CD4-positive, alpha-beta T cell (primary cell): ENCODE measurements around the gene HERC6. TPM values are rescaled to one million over a fixed set of nuclear protein-coding genes. Genes with fewer than 3 reads are reported as not detected.
"Not testable (repeated sequence)": the region's sequence is repeated elsewhere in the genome, so short reads cannot be mapped to it uniquely, and the experiment has no call there.

ENCODE experiments used
- ATAC-seq: fragments of 200-7000 bp; cut with Tn5 transposase; one replicate; pipeline ENCODE4 v1.10.0; 2022; ENCODE audit warnings: mild to moderate bottlenecking; ENCODE audit not compliant: poor library complexity
- CTCF ChIA-PET: fragments of 350-600 bp; sonication (Branson Sonifier 250); formaldehyde crosslinking; loops from one replicate; lab custom pipeline; 2021; ENCODE audit warnings: antibody characterized with exemption, inconsistent platforms; lab: Charles Lee
- POLR2A ChIA-PET: fragments of 350-600 bp; sonication (Branson Sonifier 250); formaldehyde crosslinking; loops from one replicate; lab custom pipeline; 2021; ENCODE audit warnings: antibody characterized with exemption, inconsistent platforms; lab: Charles Lee
- DNase-seq, 14 experiments: peaks; one replicate each; pipeline ENCODE4 v3.0.0-alpha.2; 2013 to 2020; ENCODE audit warnings: mixed read lengths in 2 of 14
- H3K27ac ChIP-seq, 2 donors: one replicate each; pipeline versions ENCODE4 v1.5.1 to v1.7.0; 2013; ENCODE audit warnings: low read length in 2 of 2, low read depth in 1 of 2, mild to moderate bottlenecking in 1 of 2
- H3K27me3 ChIP-seq, 2 experiments: 1 replicate in 1 of 2; 2 replicates in 1 of 2; pipeline versions ENCODE4 v1.6.1 to v1.7.0; 2013; ENCODE audit warnings: low read length in 2 of 2, control low read depth in 1 of 2, mild to moderate bottlenecking in 1 of 2, moderate library complexity in 1 of 2; ENCODE audit not compliant: insufficient read depth in 2 of 2, control insufficient read depth in 1 of 2
- H3K36me3 ChIP-seq: one replicate; pipeline ENCODE4 v1.6.1; 2013; ENCODE audit warnings: low read length, control low read depth; ENCODE audit not compliant: insufficient read depth
- H3K4me1 ChIP-seq: one replicate; pipeline ENCODE4 v1.6.1; 2013; ENCODE audit warnings: low read length, control low read depth; ENCODE audit not compliant: insufficient read depth
- H3K4me3 ChIP-seq: one replicate; pipeline ENCODE4 v1.5.1; 2013; ENCODE audit warnings: mild to moderate bottlenecking, low read length, moderate library complexity
- H3K9me3 ChIP-seq, 2 experiments: 1 replicate in 1 of 2; 2 replicates in 1 of 2; pipeline versions ENCODE4 v1.6.1 to v1.7.0; 2013; ENCODE audit warnings: low read length in 2 of 2, mild to moderate bottlenecking in 2 of 2, control low read depth in 1 of 2, moderate library complexity in 1 of 2; ENCODE audit not compliant: control insufficient read depth in 1 of 2, insufficient read depth in 1 of 2
- H3K27ac Mint-ChIP-seq: one replicate; pipeline ENCODE4 v1.8.0; 2020; ENCODE audit warnings: mixed read lengths
- H3K27me3 Mint-ChIP-seq: one replicate; pipeline ENCODE4 v1.8.0; 2021; ENCODE audit warnings: mixed read lengths
- H3K36me3 Mint-ChIP-seq: one replicate; pipeline ENCODE4 v1.8.0; 2021; ENCODE audit warnings: low read depth, mixed read lengths
- H3K4me1 Mint-ChIP-seq: one replicate; pipeline ENCODE4 v1.8.0; 2021; ENCODE audit warnings: low read depth, mixed read lengths
- H3K4me3 Mint-ChIP-seq: one replicate; pipeline ENCODE4 v1.8.0; 2020; ENCODE audit warnings: mild to moderate bottlenecking, mixed read lengths
- H3K9me3 Mint-ChIP-seq: one replicate; pipeline ENCODE4 v1.8.0; 2020; ENCODE audit warnings: mixed read lengths
- intact Hi-C, 2 experiments: fragments of 100-400 bp; cut with DNase I in 1 of 2; cut with micrococcal nuclease in 1 of 2; formaldehyde crosslinking; loops; one replicate each; pipeline versions ENCODE4 v1.15.1 to v1.9.0; 2023 to 2025; cut with DNase I, micrococcal nuclease
- total RNA-seq, 174 experiments: library from RNA in 2 of 174; stranded (reverse) in 2 of 174; gene quantifications; one replicate each; pipeline ENCODE4 v1.2.3 and lab custom pipeline; 2021 to 2026
- TF ChIP-seq, protein P1 (sequence below): fragments of 200-600 bp; IDR thresholded peaks from one replicate; pipeline ENCODE4 v1.8.0; 2022; ENCODE audit warnings: antibody characterized with exemption, mild to moderate bottlenecking

HERC6 gene
- total RNA-seq, 2 experiments from 2014 or later: 9.5 to 10.6 TPM

DNA sequence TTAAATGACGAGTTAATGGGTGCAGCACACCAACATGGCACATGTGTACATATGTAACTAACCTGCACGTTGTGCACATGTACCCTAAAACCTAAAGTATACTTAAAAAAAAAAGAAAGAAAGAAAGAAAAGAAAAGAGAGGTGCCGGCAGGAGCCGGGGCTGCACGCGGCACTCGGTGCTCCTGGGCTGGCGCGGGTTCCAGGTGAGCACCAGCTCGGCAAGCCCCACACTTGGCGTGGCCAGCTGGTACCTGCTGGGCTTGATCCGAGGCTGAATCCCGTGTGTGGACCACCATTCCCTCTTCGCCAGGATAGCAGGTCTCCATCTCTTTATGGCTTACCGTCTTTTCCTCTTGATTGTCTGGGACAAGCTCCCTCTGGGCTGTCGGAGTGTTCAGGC is 17.9 kb upstream of the HERC6 start:
- no peaks in the 10 kb centered on the region for H3K27me3 Mint-ChIP-seq
- intact Hi-C loops: loop anchor here in 1 of 2 experiments (10.0 kb wide), 1 partner anchor 154 kb away; no protein-coding TSS in a partner anchor
- H3K36me3 Mint-ChIP-seq: no peaks in the 10 kb centered on the region
- Histone ChIP-seq H3K9me3 (peaks cover 11 to 16% of the 10 kb centered on the region in 2 experiments), H3K27me3 (no peaks in the 10 kb centered on the region), H3K36me3 (no peaks in the 10 kb centered on the region), H3K4me1 (no peaks in the 10 kb centered on the region), H3K4me3 (no peak overlapping the region), H3K27ac (no peak overlapping the region)
- CTCF ChIA-PET: no interaction called here
- peaks cover 6% of the 10 kb centered on the region for H3K9me3 Mint-ChIP-seq
- no peaks in the 10 kb centered on the region for H3K4me1 Mint-ChIP-seq
- no peak for DNase-seq
- no peak for ATAC-seq
- POLR2A ChIA-PET: no interaction called here
- no peak overlapping the region for H3K27ac Mint-ChIP-seq
- no peak overlapping the region for H3K4me3 Mint-ChIP-seq
- TF ChIP-seq, protein P1, sequence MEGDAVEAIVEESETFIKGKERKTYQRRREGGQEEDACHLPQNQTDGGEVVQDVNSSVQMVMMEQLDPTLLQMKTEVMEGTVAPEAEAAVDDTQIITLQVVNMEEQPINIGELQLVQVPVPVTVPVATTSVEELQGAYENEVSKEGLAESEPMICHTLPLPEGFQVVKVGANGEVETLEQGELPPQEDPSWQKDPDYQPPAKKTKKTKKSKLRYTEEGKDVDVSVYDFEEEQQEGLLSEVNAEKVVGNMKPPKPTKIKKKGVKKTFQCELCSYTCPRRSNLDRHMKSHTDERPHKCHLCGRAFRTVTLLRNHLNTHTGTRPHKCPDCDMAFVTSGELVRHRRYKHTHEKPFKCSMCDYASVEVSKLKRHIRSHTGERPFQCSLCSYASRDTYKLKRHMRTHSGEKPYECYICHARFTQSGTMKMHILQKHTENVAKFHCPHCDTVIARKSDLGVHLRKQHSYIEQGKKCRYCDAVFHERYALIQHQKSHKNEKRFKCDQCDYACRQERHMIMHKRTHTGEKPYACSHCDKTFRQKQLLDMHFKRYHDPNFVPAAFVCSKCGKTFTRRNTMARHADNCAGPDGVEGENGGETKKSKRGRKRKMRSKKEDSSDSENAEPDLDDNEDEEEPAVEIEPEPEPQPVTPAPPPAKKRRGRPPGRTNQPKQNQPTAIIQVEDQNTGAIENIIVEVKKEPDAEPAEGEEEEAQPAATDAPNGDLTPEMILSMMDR: no peak

DNA sequence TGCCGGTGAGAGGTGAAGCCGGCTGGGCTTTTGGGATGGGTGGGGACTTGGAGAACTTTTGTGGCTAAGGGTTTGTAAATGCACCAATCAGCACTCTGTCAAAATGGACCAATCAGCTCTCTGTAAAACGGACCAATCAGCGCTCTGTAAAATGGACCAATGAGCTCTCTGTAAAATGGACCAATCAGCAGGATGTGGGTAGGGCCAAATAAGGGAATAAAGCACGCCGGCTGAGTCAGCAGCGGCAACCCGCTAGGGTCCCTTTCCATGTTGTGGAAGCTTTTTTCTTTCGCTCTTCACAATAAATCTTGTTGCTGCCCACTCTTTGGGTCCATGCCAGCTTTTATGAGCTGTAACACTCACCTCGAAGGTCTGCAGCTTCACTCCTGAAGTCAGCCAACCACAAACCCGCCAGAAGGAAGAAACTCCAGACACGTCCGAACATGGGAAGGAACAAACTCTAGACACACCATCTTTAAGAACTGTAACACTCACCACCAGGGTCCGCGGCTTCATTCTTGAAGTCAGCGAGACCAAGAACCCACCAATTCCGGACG is 17.4 kb upstream of the HERC6 start:
- H3K27ac ChIP-seq, H3K4me1 Mint-ChIP-seq, H3K4me1 ChIP-seq, POLR2A ChIA-PET, H3K36me3 Mint-ChIP-seq, CTCF ChIA-PET, H3K27ac Mint-ChIP-seq, H3K36me3 ChIP-seq, H3K27me3 ChIP-seq, H3K9me3 Mint-ChIP-seq, H3K4me3 ChIP-seq, DNase-seq, H3K4me3 Mint-ChIP-seq, ATAC-seq, H3K27me3 Mint-ChIP-seq: not testable (repeated sequence)
- peaks cover 11 to 16% of the 10 kb centered on the region in 2 experiments for H3K9me3 ChIP-seq
- intact Hi-C loops: loop anchor here in 1 of 2 experiments (10.0 kb wide), 1 partner anchor 154 kb away; no protein-coding TSS in a partner anchor

- CTCF ChIA-PET: interaction anchor here (1.9 kb wide), 1 partner anchor 12 kb away, joined by 5 read pairs; the partner anchor contains the start of gene HERC6
- Histone ChIP-seq H3K27ac (no peak overlapping the region), H3K4me1 (no peaks in the 10 kb centered on the region), H3K36me3 (no peaks in the 10 kb centered on the region), H3K27me3 (no peaks in the 10 kb centered on the region), H3K4me3 (no peak overlapping the region), H3K9me3 (peaks cover 3 to 11% of the 10 kb centered on the region in 2 experiments)
- H3K27ac Mint-ChIP-seq: no peak overlapping the region
- POLR2A ChIA-PET: interaction anchor here (1.1 kb wide), 1 partner anchor 83 kb away, joined by 4 read pairs; the partner anchor contains the start of gene PPM1K
- no peaks in the 10 kb centered on the region for H3K4me1 Mint-ChIP-seq
- TF ChIP-seq, protein P1: no peak
- no peaks in the 10 kb centered on the region for H3K36me3 Mint-ChIP-seq
- peaks cover 6% of the 10 kb centered on the region for H3K9me3 Mint-ChIP-seq
- DNase-seq (no peak), ATAC-seq (no peak)
- intact Hi-C loops: loop anchor here in 1 of 2 experiments (10.0 kb wide), 1 partner anchor 148 kb away; no protein-coding TSS in a partner anchor
- no peaks in the 10 kb centered on the region for H3K27me3 Mint-ChIP-seq
- no peak overlapping the region for H3K4me3 Mint-ChIP-seq
Measured at GRCh38 chr4:88366460-88366859, 12.2 kb upstream of the HERC6 start.
